HTERT RPE-1 (cell line): ENCODE results near the gene AREL1.

Experiments
- in situ Hi-C: fragments of 300-500 bp; cut with MboI; formaldehyde crosslinking; loops from 4 replicates; pipeline ENCODE4 v1.14.3; 2020; ENCODE audit warnings: low sequenced_read_pairs

AREL1 gene

DNA sequence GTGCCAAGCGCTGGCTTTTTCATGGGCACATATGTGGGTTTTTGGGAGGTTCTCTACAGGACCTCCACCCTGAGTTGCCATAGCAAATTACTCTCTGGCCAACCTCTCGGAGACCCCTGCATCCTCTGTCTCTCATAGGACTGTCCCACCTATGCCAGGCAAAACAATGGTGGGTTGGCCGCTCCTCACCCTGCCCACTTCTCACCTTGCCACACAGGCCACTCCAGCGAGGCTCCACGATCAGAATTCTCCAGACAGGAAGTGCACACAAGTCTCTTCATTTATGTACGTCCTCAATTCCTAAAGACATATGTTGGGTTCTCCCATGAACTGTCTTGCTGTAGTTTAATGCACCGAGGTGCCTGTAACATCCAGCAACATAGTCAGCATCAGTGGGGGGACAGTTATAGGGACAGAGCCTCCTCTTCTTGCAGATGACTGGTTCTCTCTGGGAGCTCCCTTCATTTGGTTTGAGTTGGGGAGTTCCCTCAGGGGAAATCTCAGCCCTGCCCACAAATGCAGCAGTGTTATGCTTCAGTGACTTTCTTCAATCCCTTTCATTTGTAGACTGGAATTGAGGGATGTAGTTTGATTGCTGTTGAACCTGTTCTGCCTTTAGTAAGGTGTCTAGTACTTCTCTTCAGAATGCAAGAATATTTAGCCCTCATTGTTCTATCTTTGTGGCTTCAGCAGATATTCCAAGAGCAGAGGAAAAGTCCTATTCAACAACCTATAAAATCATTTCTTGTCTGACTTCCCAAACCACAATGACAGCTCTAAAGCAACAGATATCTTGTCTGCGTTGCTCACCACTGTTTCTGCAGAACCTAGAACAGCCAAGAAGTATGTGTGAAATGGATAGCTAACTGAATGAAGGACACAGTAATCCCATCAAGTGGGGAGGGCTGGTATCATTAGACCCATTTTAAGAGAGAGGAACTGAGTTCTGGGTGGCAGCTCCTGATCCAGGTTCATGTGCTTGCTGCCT is 98.1 kb downstream of the AREL1 start:
- in situ Hi-C loops = no loop called here

DNA sequence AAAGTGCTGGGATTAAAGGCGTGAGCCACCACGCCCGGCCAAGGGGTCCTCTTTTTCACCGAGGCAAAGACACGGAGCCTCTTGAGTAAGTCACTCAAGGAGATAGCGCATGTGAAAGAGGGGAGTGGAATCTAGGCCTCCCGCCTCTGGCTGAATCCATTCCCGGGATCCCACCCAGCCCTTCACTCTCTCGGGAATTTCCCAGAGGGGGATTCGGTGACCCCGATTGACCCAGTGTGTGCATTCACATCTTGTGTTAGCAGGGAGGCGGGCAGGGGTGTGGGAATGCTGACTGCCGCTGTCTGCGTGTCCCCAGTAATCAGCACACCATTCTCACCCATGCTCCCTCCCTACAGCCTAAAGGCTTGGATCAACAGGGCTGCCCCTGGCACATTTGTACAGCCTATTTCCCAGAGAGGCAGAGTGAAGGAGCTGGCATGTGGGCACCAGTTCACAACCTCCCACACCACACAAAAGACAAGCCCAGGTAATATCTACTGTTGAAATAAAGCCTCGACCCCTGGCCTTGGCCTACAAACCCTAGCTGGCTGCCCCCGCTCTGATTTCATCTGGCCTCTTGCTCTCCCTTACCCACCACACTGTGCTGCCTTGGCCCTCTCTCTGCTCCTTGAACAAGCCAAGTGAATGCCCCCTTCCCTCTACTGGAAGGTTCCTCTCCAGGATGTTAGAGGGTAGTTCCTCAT is 99.5 kb downstream of the AREL1 start:
- in situ Hi-C loops = no loop called here

DNA sequence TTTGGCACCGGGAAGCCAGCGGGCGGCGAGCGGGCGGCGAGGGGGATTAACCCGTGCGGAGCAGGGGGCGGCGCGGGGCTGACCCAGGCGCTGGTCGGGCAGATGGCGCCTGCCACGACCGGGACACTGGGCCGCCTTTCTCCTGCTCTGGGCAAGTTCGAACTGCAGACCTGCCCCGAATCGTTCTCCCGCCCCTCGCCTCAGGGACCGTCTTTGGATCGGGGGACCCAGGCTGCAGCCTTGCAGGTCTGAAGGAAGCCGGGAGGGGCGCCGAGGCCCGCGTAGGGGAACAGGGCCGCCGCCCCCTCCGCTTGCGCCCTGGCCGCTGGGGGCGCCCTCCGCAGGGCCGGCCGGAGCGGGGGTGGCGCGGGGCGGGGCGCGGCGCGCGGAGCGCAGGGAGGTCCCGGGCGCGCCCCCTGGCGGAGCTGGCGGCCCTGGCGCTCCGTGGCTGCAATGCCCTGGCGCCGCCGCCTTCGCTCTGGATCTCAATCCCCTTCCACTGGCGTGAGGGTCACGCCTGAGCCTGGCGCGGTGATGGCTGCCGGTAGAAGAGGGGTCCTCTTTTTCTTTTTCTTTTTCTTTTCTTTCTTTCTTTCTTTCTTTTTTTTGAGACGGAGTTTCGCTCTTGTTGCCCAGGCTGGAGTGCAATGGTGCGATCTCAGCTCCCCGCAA is 100.4 kb downstream of the AREL1 start:
- in situ Hi-C loops = no loop called here

DNA sequence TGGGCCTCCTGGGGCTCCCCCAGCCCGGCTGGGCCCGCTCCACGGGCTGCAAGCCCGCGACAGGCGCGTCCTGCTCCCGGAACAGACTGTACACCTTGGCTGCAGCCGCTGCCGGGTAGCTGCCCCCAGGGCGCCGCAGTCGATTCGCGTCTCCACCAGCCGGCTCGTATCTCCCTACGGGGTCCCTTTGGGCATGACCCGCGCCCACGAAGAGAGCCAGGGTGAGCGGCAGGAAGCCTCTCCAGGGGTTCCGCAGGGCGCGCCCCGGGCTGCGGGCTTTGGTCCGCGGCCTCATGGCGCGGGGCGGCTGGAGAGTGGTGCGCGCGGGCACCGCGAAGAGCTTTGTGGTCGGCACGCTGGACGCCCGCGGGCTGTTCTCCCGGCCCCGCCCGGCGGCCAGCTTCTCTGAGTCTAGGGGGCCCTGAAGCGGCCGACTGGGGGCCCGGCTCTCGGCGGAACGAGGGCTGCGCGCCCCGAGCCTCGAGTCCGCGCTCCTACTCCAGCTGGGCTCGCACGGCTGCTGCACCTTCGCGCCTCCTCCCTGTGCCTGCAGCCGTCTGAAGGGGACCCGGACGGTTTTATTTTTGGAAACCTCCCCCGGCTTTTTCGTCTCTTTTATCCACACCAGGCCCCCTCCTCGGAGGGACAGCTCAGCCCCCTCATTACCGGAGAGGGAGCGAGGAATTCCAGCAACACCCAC is 101.1 kb downstream of the AREL1 start, which contains the start of gene LTBP2:
LTBP2 (minus strand) TSS at position 588 of the 700 bp plus-strand sequence; CDS start at position 295, 293 bp downstream.
- in situ Hi-C loops = no loop called here
